Common myeloid progenitor, CD34-positive (primary cell): Measurements from ENCODE around the gene REXO1.

Experiments used
- CTCF ChIA-PET: fragments of 350-600 bp; sonication (Branson Sonifier 250); formaldehyde crosslinking; loops from one replicate; lab custom pipeline; 2021; ENCODE audit warnings: antibody characterized with exemption; lab: Charles Lee
- POLR2A ChIA-PET: fragments of 350-600 bp; sonication (Branson Sonifier 250); formaldehyde crosslinking; loops from one replicate; lab custom pipeline; 2021; ENCODE audit warnings: antibody characterized with exemption; lab: Charles Lee
- DNase-seq, 3 donors: peaks; one replicate each; pipeline versions ENCODE4 v3.0.0 to v3.0.0-alpha.2; 2013
- H3K27ac ChIP-seq, 2 experiments: 1 replicate in 1 of 2; 2 replicates in 1 of 2; pipeline ENCODE4 v1.7.0; 2013; ENCODE audit warnings: inconsistent platforms in 2 of 2, low read length in 2 of 2, mild to moderate bottlenecking in 2 of 2, low read depth in 1 of 2, moderate library complexity in 1 of 2; ENCODE audit not compliant: severe bottlenecking in 2 of 2, insufficient read depth in 1 of 2, poor library complexity in 1 of 2
- H3K27me3 ChIP-seq, 5 experiments: replicated peaks in 2 of 5; 1 replicate in 3 of 5; 2 replicates in 2 of 5; pipeline versions ENCODE4 v1.6.1 to v1.7.0; 2013; ENCODE audit warnings: low read length in 4 of 5, mild to moderate bottlenecking in 2 of 5, moderate library complexity in 2 of 5, inconsistent platforms in 1 of 5; ENCODE audit not compliant: insufficient read depth in 5 of 5, control insufficient read depth in 4 of 5
- H3K36me3 ChIP-seq, 4 experiments: 1 replicate in 2 of 4; 2 replicates in 2 of 4; pipeline versions ENCODE4 v1.6.1 to v1.7.0; 2013; ENCODE audit warnings: low read length in 3 of 4, control low read depth in 1 of 4, mild to moderate bottlenecking in 1 of 4; ENCODE audit not compliant: control insufficient read depth in 4 of 4, insufficient read depth in 4 of 4
- H3K4me1 ChIP-seq, 4 experiments: 1 replicate in 3 of 4; 2 replicates in 1 of 4; pipeline versions ENCODE4 v1.6.1 to v1.7.1; 2013; ENCODE audit warnings: low read length in 3 of 4, mild to moderate bottlenecking in 3 of 4, control low read depth in 1 of 4, inconsistent platforms in 1 of 4, moderate library complexity in 1 of 4; ENCODE audit not compliant: control insufficient read depth in 4 of 4, insufficient read depth in 4 of 4; ENCODE audit errors: control extremely low read depth in 1 of 4
- H3K4me3 ChIP-seq, 7 experiments: 1 replicate in 4 of 7; 2 replicates in 3 of 7; pipeline versions ENCODE4 v1.5.1 to v1.7.0; 2013; ENCODE audit warnings: mild to moderate bottlenecking in 7 of 7, low read length in 6 of 7, moderate library complexity in 6 of 7, inconsistent platforms in 2 of 7, low read depth in 2 of 7, control low read depth in 1 of 7; ENCODE audit not compliant: insufficient read depth in 4 of 7, control insufficient read depth in 1 of 7; ENCODE audit errors: extremely low read depth in 1 of 7
- H3K9me3 ChIP-seq, 5 experiments: 1 replicate in 4 of 5; 2 replicates in 1 of 5; pipeline versions ENCODE4 v1.6.1 to v1.7.1; 2013; ENCODE audit warnings: low read length in 4 of 5, mild to moderate bottlenecking in 2 of 5, inconsistent platforms in 1 of 5, low read depth in 1 of 5, moderate library complexity in 1 of 5; ENCODE audit not compliant: control insufficient read depth in 4 of 5, insufficient read depth in 2 of 5; ENCODE audit errors: control extremely low read depth in 1 of 5
- WGBS: methylation state at CpG from one replicate; pipeline ENCODE4 v1.1.5; 2013; ENCODE audit not compliant: insufficient coverage; 5-methylcytosine and 5-hydroxymethylcytosine counted together

REXO1 gene

DNA sequence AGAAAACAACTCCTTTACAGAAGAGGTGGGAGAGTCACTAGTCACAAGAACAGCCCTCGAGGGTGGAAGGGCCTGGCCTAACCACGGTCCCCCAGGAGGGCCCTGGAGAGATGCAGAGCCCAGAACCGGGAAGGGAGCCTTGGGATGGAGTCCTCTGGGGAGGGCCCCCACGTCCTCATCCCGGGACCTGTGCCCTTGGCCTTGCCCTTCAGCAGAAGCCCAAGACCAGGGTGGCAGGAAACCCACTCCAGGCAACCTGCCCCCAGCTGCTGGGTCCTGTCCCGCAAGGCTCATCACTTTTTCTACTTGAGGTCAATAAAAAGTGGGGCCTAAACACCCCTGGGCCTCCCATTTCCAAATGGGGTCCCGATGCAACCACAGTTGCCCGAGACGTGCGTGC, 33.9 kb downstream of the REXO1 start:
- Histone ChIP-seq H3K4me3 (no peak overlapping the region), H3K36me3 (peaks cover 0 to 50% (median 31%) of the 10 kb centered on the region in 4 experiments), H3K27ac (no peak overlapping the region), H3K4me1 (peaks cover 0 to 25% (median 22%) of the 10 kb centered on the region in 4 experiments), H3K27me3 (no peaks in the 10 kb centered on the region), H3K9me3 (no peaks in the 10 kb centered on the region)
- ChIA-PET POLR2A (interaction anchor here (0.6 kb wide), 1 partner anchor 336 kb away, joined by 3 read pairs; no protein-coding TSS in a partner anchor), CTCF (interaction anchor here (0.8 to 2.5 kb wide), 8 partner anchors 10 to 142 kb away, joined by 3 to 17 read pairs (median 4); no protein-coding TSS in a partner anchor)
- no peak for DNase-seq
- 98% methylated on average over 5 of the region's 10 CpGs for WGBS

DNA sequence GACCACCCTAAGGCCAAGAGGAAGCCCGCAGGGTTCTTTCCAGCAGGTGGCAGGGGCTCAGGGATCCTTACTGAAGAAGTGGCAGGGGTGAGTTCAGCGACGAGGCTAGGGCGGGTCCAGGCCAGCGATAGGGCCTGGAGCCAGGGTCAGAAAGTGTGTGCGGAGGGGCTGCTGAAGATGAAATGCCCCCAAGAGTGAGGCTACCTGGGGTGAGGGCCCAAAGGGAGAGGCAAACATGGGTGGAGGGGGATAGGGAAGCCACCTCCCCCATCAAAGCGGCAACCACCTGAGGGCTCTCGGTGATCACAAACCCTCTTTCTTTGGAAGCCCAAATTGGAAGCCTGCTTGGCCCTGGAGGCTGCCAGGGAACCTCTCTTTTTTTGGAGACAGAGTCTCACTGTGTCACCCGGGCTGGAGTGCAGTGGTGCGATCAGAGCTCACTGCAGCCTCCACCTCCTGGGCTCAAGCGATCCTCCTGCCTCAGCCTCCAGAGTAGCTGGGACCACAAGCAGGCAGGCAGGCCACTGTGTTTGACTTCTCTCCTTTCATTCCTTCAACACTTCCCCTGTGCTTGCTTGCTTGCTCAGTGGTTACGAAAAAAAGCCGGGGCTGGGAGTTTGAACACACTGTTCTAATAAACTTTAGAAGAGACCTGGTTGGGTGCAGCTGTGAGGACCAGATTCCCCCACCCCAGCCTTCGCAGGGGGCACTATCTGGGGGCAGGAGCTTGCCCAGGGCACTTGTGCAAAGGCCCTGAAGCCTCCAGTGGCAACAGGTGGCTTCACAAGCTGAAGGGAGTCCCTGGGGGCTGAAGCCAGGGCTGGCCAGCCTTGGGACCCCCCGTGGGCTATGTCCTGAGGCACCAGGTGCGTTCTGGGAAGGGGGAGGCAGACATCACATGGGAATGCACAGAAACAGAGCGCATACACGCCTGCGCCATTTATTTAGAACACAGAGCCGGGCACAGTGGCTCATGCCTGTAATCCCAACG, 34.8 kb downstream of the REXO1 start:
- Histone ChIP-seq H3K4me3 (peak overlapping the region in 6 of 7 experiments; percentile 63 to 89 (median 72)), H3K27ac (peak overlapping the region in 1 of 2 experiments; percentile 58), H3K36me3 (peaks cover 0 to 41% (median 27%) of the 10 kb centered on the region in 4 experiments), H3K4me1 (peaks cover 0 to 25% (median 22%) of the 10 kb centered on the region in 4 experiments), H3K27me3 (no peaks in the 10 kb centered on the region), H3K9me3 (no peaks in the 10 kb centered on the region)
- CTCF ChIA-PET, result interaction anchor here (0.8 to 2.5 kb wide), 7 partner anchors 11 to 35 kb away, joined by 3 to 17 read pairs (median 5); no protein-coding TSS in a partner anchor
- 72% methylated on average over 20 of the region's 21 CpGs for WGBS
- POLR2A ChIA-PET, result no interaction called here
- no peak for DNase-seq

DNA sequence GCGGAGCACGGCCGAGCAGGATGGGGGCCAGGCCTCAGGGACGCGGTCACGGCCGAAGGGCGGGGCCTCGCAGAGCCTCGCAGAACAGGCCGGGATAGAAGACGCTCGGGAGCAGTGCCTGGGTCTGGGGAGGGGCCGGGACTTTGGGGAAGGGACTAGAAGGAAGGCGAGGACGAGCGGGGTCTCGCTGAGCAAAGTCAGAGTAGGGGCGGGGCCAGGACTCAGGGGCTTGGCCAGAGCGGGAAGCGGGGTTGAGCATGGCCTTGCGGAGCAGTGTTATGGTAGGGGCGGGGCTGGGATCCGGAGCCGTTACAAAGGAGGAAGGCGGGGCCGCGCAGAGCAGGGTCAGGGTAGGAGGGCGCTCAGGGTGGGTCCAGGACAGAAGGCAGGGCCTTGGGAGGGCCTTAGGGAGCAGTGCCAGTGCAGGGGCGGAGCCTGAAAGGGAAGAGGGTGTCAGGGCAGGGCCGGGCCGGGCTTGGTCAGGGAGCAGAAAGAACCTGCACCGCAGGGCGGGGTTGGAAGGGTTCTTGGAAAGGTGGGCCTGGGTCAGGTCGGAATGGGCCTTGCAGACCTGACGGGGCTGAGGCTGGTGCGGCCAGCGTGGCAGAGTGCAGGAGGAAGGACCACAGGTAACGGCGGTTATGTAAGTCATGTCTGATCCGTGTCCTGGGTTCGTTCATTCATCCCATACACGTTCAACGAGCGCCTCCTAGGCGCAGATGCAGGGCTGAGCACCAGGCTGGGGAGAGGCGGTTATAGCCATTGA, 35.7 kb downstream of the REXO1 start:
- ChIA-PET POLR2A (no interaction called here), CTCF (interaction anchor here (0.6 to 2.4 kb wide), 3 partner anchors 13 to 133 kb away, joined by 4 to 17 read pairs (median 8); no protein-coding TSS in a partner anchor)
- 0% methylated on average over 43 of the region's 47 CpGs for WGBS

DNA sequence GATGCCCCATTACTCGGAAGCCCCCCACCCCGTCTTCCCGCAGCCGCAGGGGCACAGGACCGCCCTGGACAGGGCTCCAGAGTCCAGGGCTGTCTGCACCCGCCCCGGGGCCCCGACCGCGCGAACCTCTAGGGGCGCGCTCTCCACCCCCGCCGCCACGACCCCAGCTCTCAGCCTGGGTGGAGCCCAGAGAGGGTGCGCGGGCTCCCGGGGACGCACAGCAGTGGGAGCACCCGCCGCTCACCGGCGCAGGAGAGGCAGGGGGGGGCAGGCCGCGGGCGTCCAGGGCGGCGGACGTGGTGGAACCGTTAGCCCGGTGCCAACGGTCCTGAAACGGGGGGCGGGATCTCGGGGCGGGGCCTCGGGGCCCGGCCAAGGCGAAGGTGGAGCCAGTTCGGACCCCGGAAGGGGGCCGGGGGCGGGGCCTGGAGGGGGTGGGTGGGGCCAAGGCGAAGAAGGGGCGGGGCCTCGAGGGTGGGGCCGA, 36.3 kb downstream of the REXO1 start, which contains the start of gene ATP8B3:
ATP8B3 (minus strand) TSS at position 335 of the 484 bp plus-strand sequence. CDS start 540 bp downstream, outside the sequence.
- H3K9me3 ChIP-seq, result no peaks in the 10 kb centered on the region
- 0% methylated on average over 24 of the region's 48 CpGs for WGBS
- peak in 1 of 3 donors; percentile 56 for DNase-seq
- H3K27me3 ChIP-seq, result no peaks in the 10 kb centered on the region
- CTCF ChIA-PET, result interaction anchor here (0.6 kb wide), 1 partner anchor 132 kb away, joined by 4 read pairs; no protein-coding TSS in a partner anchor
- POLR2A ChIA-PET, result no interaction called here
- peak within 1 kb of the TSS in 1 of 2 experiments; percentile 58 for H3K27ac ChIP-seq
- H3K36me3 ChIP-seq, result peaks cover 0 to 26% (median 17%) of the 10 kb centered on the region in 4 experiments
- peaks cover 0 to 25% (median 22%) of the 10 kb centered on the region in 4 experiments for H3K4me1 ChIP-seq
- H3K4me3 ChIP-seq, result peak within 1 kb of the TSS; percentile 34 to 89 (median 69)

More for the DNA sequence above, 35.7 kb downstream of the REXO1 start:
- Histone ChIP-seq H3K27ac (peak overlapping the region in 1 of 2 experiments; percentile 58), H3K36me3 (peaks cover 0 to 33% (median 22%) of the 10 kb centered on the region in 4 experiments), H3K4me1 (peaks cover 0 to 25% (median 22%) of the 10 kb centered on the region in 4 experiments), H3K27me3 (no peaks in the 10 kb centered on the region), H3K9me3 (no peaks in the 10 kb centered on the region), H3K4me3 (peak overlapping the region; percentile 34 to 89 (median 69))
- peak; percentile 94 to 97 (median 97) for DNase-seq

DNA sequence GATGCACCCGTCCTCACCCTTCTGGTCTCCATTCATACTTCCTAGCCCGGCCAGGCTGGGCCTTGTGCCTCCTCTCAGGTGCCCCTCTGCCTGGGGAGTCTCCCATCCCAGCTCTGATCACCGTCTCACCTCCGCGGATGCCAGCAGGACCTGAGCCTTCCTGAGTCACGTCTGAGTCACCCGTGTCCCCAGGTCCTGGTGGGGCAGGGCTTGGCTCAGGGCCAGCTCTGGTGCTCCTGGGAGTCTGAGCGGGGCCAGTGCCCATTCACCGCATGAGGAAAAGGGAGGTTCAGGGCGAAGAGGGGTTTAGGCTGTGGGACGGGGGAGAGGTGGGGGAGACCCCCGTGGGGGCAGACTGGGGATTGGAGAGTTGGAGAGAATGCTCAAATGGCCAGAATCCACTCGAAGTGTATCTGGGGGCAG, 36.8 kb downstream of the REXO1 start:
- H3K27ac ChIP-seq, result no peak overlapping the region
- H3K27me3 ChIP-seq, result no peaks in the 10 kb centered on the region
- peaks cover 0 to 25% (median 22%) of the 10 kb centered on the region in 4 experiments for H3K4me1 ChIP-seq
- no peaks in the 10 kb centered on the region for H3K9me3 ChIP-seq
- ChIA-PET CTCF (interaction anchor here (0.8 to 1.4 kb wide), 2 partner anchors 10 to 15 kb away, joined by 3 read pairs; no protein-coding TSS in a partner anchor), POLR2A (no interaction called here)
- DNase-seq, result peak; percentile 40 to 58 (median 52)
- H3K36me3 ChIP-seq, result peaks cover 0 to 21% (median 12%) of the 10 kb centered on the region in 4 experiments
- WGBS, result 26% methylated on average over 10 of the region's 13 CpGs
- peak overlapping the region in 5 of 7 experiments; percentile 26 to 76 (median 60) for H3K4me3 ChIP-seq

DNA sequence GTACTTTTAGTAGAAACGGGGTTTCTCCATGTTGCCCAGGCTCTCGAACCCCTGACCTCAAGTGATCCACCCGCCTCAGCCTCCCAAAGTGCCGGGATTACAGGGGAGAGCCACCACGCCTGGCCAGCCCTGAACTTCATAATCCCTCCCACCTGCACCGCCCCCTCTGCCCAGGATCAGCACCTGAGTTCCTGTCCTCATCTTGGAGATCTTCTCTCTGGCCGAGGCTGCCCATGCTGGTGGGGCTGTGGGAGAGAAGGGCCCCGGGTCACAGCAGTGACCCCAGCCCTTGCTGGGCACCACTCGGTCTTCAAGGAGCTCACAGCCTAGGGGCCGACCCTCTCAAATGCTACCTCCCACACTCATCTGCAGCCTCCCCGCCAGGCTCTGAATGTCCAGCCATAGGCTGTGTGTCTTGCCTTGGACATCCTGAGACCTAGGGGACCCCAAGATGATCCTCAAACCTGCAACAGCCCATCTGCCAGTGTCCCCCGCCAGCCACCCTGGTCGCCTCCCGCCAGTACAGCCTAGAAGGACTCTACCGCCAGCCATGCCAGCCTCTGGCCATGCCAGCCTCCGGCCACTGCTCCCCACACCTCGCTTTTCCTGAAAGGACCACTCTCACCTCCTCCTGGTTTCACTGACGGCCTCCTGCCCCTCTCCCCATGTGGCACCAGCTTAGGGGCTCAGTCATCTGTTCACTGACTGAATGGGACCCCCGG, 37.7 kb downstream of the REXO1 start:
- no peaks in the 10 kb centered on the region for H3K27me3 ChIP-seq
- WGBS, result 93% methylated on average over 16 of the region's 19 CpGs
- DNase-seq, result no peak
- POLR2A ChIA-PET, result no interaction called here
- H3K27ac ChIP-seq, result no peak overlapping the region
- H3K36me3 ChIP-seq, result peaks cover 0 to 12% (median 8%) of the 10 kb centered on the region in 4 experiments
- H3K4me1 ChIP-seq, result peaks cover 0 to 25% (median 22%) of the 10 kb centered on the region in 4 experiments
- H3K9me3 ChIP-seq, result no peaks in the 10 kb centered on the region
- H3K4me3 ChIP-seq, result no peak overlapping the region
- CTCF ChIA-PET, result interaction anchor here (0.8 to 2.2 kb wide), 3 partner anchors 9 to 138 kb away, joined by 3 to 10 read pairs (median 3); no protein-coding TSS in a partner anchor
